ENCODE data around the gene ACSF3. TPM values are rescaled to one million over a fixed set of nuclear protein-coding genes. Genes with fewer than 3 reads are reported as not detected.

The ACSF3 gene
- total RNA-seq, 1 experiment from 2014 or later = 54.9 TPM

GRCh38 chr16:89069920-89070319, 23.7 kb upstream of the ACSF3 start:
- CTCF ChIA-PET = no interaction called here
- H3K4me1 Mint-ChIP-seq (ENCODE audit: low read depth, unreplicated experiment) = no peaks in the 10 kb centered on the region
- H3K27ac Mint-ChIP-seq (ENCODE audit: unreplicated experiment) = no peak overlapping the region
- H3K27me3 Mint-ChIP-seq (ENCODE audit: unreplicated experiment) = peaks cover 14% of the 10 kb centered on the region
- intact Hi-C loops (cut with micrococcal nuclease; ENCODE audit: unreplicated experiment) = no loop called here
- H3K9me3 Mint-ChIP-seq (ENCODE audit: low read depth, unreplicated experiment) = no peaks in the 10 kb centered on the region
- TF ChIP-seq CTCF (IDR thresholded peaks at IDR 0.05; ENCODE audit: unreplicated experiment) = no peak
- H3K36me3 Mint-ChIP-seq (ENCODE audit: insufficient read depth, unreplicated experiment) = no peaks in the 10 kb centered on the region
- BruUV-seq (replicated peaks) = no TSS peak
- H3K4me3 Mint-ChIP-seq (ENCODE audit: low read depth, unreplicated experiment) = no peak overlapping the region
- DNase-seq = no peak

- Mint-ChIP-seq H3K27me3 (ENCODE audit: unreplicated experiment) (peaks cover 14% of the 10 kb centered on the region), H3K4me1 (ENCODE audit: low read depth, unreplicated experiment) (no peaks in the 10 kb centered on the region), H3K36me3 (ENCODE audit: insufficient read depth, unreplicated experiment) (no peaks in the 10 kb centered on the region), H3K4me3 (ENCODE audit: low read depth, unreplicated experiment) (no peak overlapping the region), H3K27ac (ENCODE audit: unreplicated experiment) (no peak overlapping the region), H3K9me3 (ENCODE audit: low read depth, unreplicated experiment) (peaks cover under 1% of the 10 kb centered on the region)
- intact Hi-C loops (cut with micrococcal nuclease; ENCODE audit: unreplicated experiment) = no loop called here
- CTCF ChIA-PET = no interaction called here
- no peak for DNase-seq
- BruUV-seq (replicated peaks) = no TSS peak
- no peak for TF ChIP-seq CTCF (IDR thresholded peaks at IDR 0.05; ENCODE audit: unreplicated experiment)
Measured at GRCh38 chr16:89070590-89070989, 23.1 kb upstream of the ACSF3 start.

GRCh38 chr16:89071686-89072547, 21.7 kb upstream of the ACSF3 start:
- Mint-ChIP-seq H3K4me3 (ENCODE audit: low read depth, unreplicated experiment) (no peak overlapping the region), H3K9me3 (ENCODE audit: low read depth, unreplicated experiment) (peaks cover 5% of the 10 kb centered on the region), H3K4me1 (ENCODE audit: low read depth, unreplicated experiment) (no peaks in the 10 kb centered on the region), H3K27ac (ENCODE audit: unreplicated experiment) (no peak overlapping the region), H3K27me3 (ENCODE audit: unreplicated experiment) (peaks cover 14% of the 10 kb centered on the region), H3K36me3 (ENCODE audit: insufficient read depth, unreplicated experiment) (no peaks in the 10 kb centered on the region)
- TF ChIP-seq CTCF (IDR thresholded peaks at IDR 0.05; ENCODE audit: unreplicated experiment) = no peak
- intact Hi-C loops (cut with micrococcal nuclease; ENCODE audit: unreplicated experiment) = no loop called here
- no TSS peak for BruUV-seq (replicated peaks)
- CTCF ChIA-PET = no interaction called here
- no peak for DNase-seq

GRCh38 chr16:89072548-89073130, 21.0 kb upstream of the ACSF3 start:
- Mint-ChIP-seq H3K4me3 (ENCODE audit: low read depth, unreplicated experiment) (no peak overlapping the region), H3K9me3 (ENCODE audit: low read depth, unreplicated experiment) (peaks cover 5% of the 10 kb centered on the region), H3K4me1 (ENCODE audit: low read depth, unreplicated experiment) (no peaks in the 10 kb centered on the region), H3K27ac (ENCODE audit: unreplicated experiment) (no peak overlapping the region), H3K27me3 (ENCODE audit: unreplicated experiment) (peaks cover 14% of the 10 kb centered on the region), H3K36me3 (ENCODE audit: insufficient read depth, unreplicated experiment) (no peaks in the 10 kb centered on the region)
- DNase-seq = no peak
- intact Hi-C loops (cut with micrococcal nuclease; ENCODE audit: unreplicated experiment) = no loop called here
- no TSS peak for BruUV-seq (replicated peaks)
- no peak for TF ChIP-seq CTCF (IDR thresholded peaks at IDR 0.05; ENCODE audit: unreplicated experiment)
- CTCF ChIA-PET = interaction anchor here (0.7 kb wide), 1 partner anchor 18 kb away, joined by 7 read pairs; no protein-coding TSS in a partner anchor

All from Calu3 (cell line).